Erythroblast (primary cell): ENCODE results near the gene UBAC2.

Experiments
- GATA1 ChIP-seq: IDR thresholded peaks from 2 replicates; pipeline ENCODE4 v1.6.1; 2011; ENCODE audit warnings: low read depth, mild to moderate bottlenecking, control low read depth, low read length, moderate library complexity
- POLR2A ChIP-seq: IDR thresholded peaks from 2 replicates; pipeline ENCODE4 v1.6.1; 2011; ENCODE audit warnings: mild to moderate bottlenecking, low read length

GRCh38 chr13:99313941-99314340 is 113.3 kb downstream of the UBAC2 start:
- TF ChIP-seq POLR2A (no peak), GATA1 (no peak)
